A673 (cell line): ENCODE results near the gene BCAS2.

ENCODE experiments used
- CTCF ChIP-seq: fragments of 300-800, 200-600 bp; sonication (generic); conservative IDR thresholded peaks from 2 replicates; pipeline ENCODE4 v1.5.1; 2017; ENCODE audit warnings: low read depth, mild to moderate bottlenecking, antibody characterized with exemption, low read length, moderate library complexity, mixed read lengths
- EZH2 ChIP-seq: fragments of 200-600 bp; sonication (generic); IDR thresholded peaks from 2 replicates; pipeline ENCODE4 v1.6.1; 2017; ENCODE audit warnings: borderline replicate concordance, low read depth, mild to moderate bottlenecking, mixed read lengths, antibody characterized with exemption, low read length; ENCODE audit not compliant: poor library complexity, severe bottlenecking

GRCh38 chr1:114540821-114541220 is 40.6 kb downstream of the BCAS2 start:
- TF ChIP-seq CTCF (no peak), EZH2 (no peak)
